HAP-1 (cell line): ENCODE data around the gene TOX2.

Source experiments
- DNase-seq, 2 experiments: peaks; one replicate each; pipeline ENCODE4 v3.0.0-alpha.2; 2016 to 2020; ENCODE audit warnings: low spot score in 2 of 2
- H3K27me3 ChIP-seq: fragments of 250-450 bp; sonication (Bioruptor Pico); 2 replicates; pipeline ENCODE4 v1.5.1; 2020; ENCODE audit warnings: low read depth, mild to moderate bottlenecking, moderate library complexity
- H3K36me3 ChIP-seq: fragments of 250-450 bp; sonication (Bioruptor Pico); replicated peaks from 2 replicates; pipeline ENCODE4 v1.5.1; 2020; ENCODE audit warnings: mild to moderate bottlenecking
- H3K4me1 ChIP-seq: fragments of 250-450 bp; sonication (Bioruptor Pico); 2 replicates; pipeline ENCODE4 v1.5.1; 2020; ENCODE audit warnings: mild to moderate bottlenecking
- H3K4me3 ChIP-seq: fragments of 250-450 bp; sonication (Bioruptor Pico); 2 replicates; pipeline ENCODE4 v1.5.1; 2020; ENCODE audit warnings: mild to moderate bottlenecking, moderate library complexity
- H3K9me3 ChIP-seq: fragments of 250-450 bp; sonication (Bioruptor Pico); 2 replicates; pipeline ENCODE4 v1.5.1; 2020; ENCODE audit warnings: mild to moderate bottlenecking, moderate library complexity
- in situ Hi-C: fragments of 300-500 bp; cut with MboI; formaldehyde crosslinking; loops from 3 replicates; pipeline ENCODE4 v1.14.3; 2020; ENCODE audit warnings: low sequenced_read_pairs, inconsistent platforms, mixed read lengths

Gene TOX2

DNA sequence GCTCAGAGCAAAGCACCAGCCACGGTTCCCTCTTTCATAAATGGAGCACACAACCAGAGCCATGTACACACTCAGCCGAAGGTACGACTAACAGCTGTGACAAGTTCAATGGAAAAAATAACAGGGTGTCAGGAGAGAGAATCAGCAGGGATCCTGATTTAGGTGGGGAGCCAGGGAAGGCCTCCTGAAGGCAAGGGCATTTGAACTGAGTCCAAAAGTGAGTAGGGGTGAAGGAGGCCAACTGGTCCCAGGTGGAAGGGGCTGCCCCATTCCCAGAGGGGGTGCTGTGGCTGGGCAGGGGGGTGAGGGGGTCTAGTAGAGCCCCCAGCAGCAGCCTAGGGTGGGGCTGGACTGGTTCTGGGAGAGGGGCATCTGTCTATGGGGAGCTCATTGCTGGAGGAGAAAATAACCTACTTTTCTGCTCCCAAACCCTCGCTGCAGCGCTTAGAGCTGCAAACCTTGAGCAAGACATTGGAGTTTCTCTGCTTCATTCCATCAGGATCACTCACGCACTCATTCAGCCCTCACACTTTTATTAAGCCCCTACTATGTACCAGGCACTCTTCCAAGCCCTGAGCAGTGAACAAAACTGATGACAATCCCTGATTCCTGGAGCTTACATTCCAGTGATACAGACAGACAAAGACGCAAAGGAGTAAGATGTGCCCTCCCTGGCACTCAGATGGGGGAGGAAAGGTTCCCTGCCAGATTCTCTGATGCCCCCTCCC, 113.5 kb downstream of the TOX2 start:
- Histone ChIP-seq H3K4me1 (no peaks in the 10 kb centered on the region), H3K9me3 (no peaks in the 10 kb centered on the region), H3K4me3 (no peak overlapping the region), H3K27me3 (no peaks in the 10 kb centered on the region), H3K36me3 (no peaks in the 10 kb centered on the region)
- no peak for DNase-seq
- in situ Hi-C loops: no loop called here

DNA sequence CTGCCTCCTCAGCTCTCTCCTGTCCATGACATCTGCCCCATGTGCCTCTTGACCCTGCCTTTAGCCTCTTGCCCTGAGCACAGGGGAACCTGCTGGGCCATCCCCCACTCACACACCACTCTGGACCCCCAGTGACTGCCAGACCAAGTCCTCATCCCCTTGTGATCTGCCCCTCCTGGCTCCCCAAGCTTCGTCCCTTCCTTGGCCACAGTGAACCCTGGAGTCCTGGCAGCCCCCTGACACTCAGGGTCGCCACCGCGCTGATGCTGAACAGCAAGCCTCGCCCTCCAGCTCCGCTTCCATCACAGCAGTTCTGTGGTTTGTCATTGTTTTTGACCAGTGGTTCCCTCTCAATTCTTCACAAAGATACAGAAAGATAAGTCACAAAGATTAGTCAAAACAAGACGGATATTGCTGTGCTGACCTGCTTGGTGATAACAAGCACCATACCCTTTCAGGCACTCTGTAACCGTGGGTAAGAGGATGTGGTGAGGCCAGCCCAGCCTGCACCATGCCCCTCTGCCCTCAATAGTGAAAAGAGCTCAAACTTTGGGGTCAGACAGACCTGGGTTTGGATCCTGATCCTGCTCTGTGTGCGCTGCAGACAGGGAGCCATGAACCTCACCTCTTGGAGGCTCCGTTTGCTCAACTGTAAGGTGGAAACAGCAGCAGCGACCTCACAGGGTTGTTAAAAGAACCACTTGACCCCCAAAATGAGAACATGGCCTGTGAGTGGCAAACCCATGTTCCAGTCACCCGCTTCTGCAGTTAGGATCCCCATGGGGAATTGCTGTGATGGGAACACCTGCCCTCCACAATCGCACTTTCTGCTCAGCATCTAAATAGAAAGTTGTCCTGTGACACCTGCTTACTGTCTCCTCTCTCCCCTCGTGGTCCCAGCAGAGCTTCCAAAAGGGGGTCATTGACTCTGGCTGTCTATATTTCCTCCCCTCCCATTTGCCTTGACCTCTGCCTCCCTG, 114.5 kb downstream of the TOX2 start:
- Histone ChIP-seq H3K4me3 (no peak overlapping the region), H3K36me3 (no peaks in the 10 kb centered on the region), H3K9me3 (no peaks in the 10 kb centered on the region), H3K27me3 (no peaks in the 10 kb centered on the region), H3K4me1 (no peaks in the 10 kb centered on the region)
- in situ Hi-C loops: no loop called here
- DNase-seq: no peak

DNA sequence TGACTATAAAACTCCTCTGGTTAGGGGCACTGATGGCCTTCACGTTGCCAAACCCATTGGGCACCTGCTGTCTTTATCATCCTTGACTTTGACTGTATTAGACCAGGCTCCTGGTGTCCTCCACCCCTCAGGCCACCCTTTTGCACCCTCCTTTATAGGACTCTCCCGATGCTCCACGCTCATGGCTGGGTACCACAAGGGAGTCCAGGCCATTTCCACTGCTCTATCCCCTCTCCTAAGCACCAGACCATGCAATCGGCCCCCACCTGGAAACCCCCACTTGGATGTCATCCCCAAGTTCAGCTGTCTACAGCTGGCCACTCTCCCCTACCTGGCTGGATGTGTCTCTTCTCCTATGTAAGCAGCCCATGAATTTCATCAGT, 115.2 kb downstream of the TOX2 start:
- Histone ChIP-seq H3K27me3 (no peaks in the 10 kb centered on the region), H3K36me3 (no peaks in the 10 kb centered on the region), H3K9me3 (no peaks in the 10 kb centered on the region), H3K4me3 (no peak overlapping the region), H3K4me1 (no peaks in the 10 kb centered on the region)
- no peak for DNase-seq
- in situ Hi-C loops: no loop called here

DNA sequence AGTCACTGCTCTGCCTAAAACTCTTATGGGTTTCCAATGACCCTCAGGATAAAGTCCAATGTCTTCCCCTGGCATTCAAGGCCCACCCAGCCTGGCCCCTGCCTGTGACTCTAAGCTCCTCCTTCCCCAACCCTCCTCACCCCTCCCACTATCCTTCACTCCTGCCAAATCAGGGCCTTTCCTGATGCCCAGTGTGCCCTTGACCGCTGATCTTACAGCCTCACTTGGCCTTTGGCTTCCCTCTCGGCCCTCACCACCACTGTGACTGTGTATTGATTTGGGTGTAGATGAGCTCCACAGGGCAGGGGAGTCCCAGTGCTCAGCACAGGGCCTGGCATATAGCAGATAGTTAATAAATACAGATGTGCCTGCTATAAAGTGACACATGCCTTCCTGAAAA, 115.7 kb downstream of the TOX2 start:
- no peak for DNase-seq
- Histone ChIP-seq H3K4me1 (no peaks in the 10 kb centered on the region), H3K4me3 (no peak overlapping the region), H3K36me3 (no peaks in the 10 kb centered on the region), H3K9me3 (no peaks in the 10 kb centered on the region), H3K27me3 (no peaks in the 10 kb centered on the region)
- in situ Hi-C loops: no loop called here

DNA sequence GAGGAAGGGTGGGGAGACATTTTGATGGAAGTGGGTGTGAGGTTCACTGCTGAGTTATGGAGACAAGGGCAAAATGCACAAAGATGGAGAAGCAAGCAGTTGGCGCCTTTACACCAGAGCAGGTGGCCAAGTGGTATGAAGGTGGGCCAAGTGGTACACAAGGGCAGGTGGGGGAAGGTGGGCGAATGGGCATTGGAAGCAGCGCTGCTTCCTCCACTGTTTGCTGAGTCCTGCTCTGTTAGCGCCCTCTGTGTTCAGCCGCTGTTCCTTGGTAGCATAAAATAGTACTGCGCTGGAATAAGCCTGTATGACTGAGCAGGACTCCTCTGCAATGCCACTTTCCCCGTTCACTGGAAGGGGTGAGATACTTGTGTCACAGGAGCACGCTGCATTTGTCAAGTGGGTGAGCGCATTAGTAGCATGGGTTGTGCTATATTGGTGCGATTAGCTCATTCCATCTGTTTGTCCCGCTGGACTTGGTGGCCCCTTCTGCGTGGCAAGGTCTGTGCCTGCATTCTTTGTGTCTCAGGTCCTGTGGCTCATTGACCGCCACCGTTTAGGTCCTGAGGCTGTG, 116.4 kb downstream of the TOX2 start:
- in situ Hi-C loops: no loop called here
- Histone ChIP-seq H3K9me3 (no peaks in the 10 kb centered on the region), H3K4me1 (no peaks in the 10 kb centered on the region), H3K27me3 (no peaks in the 10 kb centered on the region), H3K4me3 (no peak overlapping the region), H3K36me3 (no peaks in the 10 kb centered on the region)
- no peak for DNase-seq

DNA sequence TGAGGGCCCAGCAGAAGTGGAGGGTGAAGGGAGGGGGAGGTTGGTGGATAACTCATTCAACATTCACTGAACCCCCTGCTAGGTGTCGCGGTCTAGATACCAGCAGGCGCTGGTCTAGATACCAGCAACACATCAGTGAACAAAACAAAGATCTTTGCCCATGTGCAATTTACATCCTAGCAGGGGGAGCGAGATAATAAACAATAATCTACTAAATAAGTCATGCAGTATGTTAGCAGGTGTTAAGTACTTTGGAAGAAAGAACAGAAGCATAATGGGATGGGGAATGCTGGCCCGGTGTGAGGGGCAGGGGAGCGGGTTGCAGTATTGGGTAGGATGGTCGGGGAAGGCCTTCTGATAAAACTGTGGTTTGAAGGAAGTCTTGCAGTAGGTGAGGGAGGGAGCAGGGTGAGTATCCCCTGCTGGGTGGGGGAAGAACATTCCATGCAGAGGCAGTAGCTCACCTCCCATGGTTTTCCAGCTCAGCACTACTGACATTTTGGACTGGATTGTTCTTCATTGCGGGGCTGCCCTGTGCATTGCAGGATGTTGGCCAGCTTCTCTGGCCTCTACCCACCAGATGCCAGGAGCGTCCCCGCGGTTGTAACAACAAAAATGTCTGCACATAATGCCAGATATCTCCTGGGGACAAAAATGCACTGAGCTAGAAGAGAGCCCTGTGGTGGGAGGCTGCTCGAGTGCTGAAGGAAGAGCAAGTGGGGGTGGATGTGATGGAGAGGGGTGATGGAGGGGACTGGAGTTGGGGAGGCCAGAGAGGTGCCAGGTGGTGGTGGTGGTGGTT, 117.3 kb downstream of the TOX2 start:
- Histone ChIP-seq H3K4me3 (no peak overlapping the region), H3K27me3 (no peaks in the 10 kb centered on the region), H3K36me3 (no peaks in the 10 kb centered on the region), H3K9me3 (no peaks in the 10 kb centered on the region), H3K4me1 (no peaks in the 10 kb centered on the region)
- in situ Hi-C loops: no loop called here
- no peak for DNase-seq

DNA sequence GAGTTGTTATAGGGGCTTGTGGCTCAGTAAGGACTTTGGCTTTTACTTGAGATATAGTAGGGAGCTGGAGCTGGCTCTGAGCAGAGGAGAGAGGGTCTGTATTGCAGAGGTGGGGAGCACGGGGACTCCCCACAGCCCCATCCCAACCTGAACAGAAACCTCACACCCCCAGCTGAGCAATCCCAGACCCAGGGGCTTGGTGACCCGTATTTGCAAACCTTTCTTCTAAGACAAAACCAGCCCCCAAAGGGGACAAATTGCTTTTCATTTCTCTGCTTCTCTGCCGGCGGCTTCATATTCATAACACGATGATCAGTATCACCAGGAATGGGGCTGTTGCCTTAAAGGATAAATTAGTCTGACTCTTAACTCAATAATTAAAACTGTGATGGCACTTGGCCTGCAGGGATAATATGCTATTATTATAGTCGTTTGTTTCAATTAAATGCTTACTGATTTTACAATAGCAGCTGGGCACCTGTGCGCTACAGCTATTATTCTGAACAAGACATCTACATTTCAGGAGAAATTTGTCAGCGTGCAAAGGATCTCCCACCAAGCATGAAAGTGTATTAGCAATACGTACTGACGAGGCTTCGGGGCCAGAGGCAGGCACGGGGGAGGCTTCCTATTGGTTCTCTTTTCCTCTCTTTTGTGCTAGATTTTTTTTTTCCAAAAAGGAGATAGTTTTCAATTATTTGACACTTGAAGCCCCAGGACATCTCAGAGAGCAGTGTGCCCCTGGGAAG, 118.1 kb downstream of the TOX2 start:
- in situ Hi-C loops: no loop called here

GRCh38 chr20:44033344-44033743, 118.7 kb downstream of the TOX2 start:
- in situ Hi-C loops: no loop called here
- H3K27me3 ChIP-seq: no peaks in the 10 kb centered on the region
- H3K36me3 ChIP-seq: no peaks in the 10 kb centered on the region
- no peaks in the 10 kb centered on the region for H3K4me1 ChIP-seq
- H3K4me3 ChIP-seq: no peak overlapping the region
- no peaks in the 10 kb centered on the region for H3K9me3 ChIP-seq
- DNase-seq: no peak

More for the DNA sequence above, 118.1 kb downstream of the TOX2 start:
- Histone ChIP-seq H3K9me3 (no peaks in the 10 kb centered on the region), H3K27me3 (no peaks in the 10 kb centered on the region), H3K4me1 (no peaks in the 10 kb centered on the region), H3K36me3 (no peaks in the 10 kb centered on the region), H3K4me3 (no peak overlapping the region)
- no peak for DNase-seq

DNA sequence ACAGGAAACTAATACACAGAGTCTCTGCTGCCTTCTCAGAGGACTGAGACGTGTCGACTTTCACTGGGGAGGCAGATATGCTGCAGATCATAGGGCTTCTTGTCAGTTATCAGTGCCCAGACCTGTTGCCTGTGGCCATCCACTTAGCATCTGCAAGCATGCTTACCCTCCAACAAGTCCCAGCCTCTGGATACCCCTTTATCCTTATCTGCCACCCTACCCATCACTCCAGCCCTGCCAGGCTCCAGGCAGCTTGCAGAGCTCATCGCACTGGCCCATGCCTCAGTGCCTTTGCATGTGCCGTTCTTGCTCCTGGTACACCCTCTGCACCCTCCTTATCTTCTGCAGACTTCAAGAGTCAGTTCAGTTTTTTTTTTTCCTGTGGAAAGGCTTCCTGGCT, 119.2 kb downstream of the TOX2 start:
- H3K36me3 ChIP-seq: no peaks in the 10 kb centered on the region
- no peaks in the 10 kb centered on the region for H3K27me3 ChIP-seq
- H3K4me3 ChIP-seq: no peak overlapping the region
- in situ Hi-C loops: no loop called here
- H3K9me3 ChIP-seq: no peaks in the 10 kb centered on the region
- H3K4me1 ChIP-seq: no peaks in the 10 kb centered on the region
- DNase-seq: no peak

DNA sequence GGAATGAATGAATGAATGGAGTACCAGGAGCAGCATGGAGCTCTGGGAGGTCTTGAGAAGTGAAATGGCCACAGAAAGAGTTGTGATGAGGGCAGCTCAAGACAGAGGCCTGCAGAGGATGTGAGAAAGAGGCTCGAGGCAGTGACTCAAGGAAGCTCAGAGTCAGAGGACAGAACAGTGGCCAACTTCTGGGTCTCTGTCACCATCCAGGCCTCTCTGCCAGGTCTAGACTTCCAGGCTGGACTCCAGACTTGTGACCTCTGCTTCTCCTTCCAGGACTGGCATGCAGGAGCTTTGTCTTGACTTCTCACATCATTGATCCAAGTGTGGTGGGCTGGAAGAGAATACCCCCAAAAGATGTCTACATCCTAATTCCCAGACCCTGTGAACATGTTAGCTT, 119.8 kb downstream of the TOX2 start:
- no peaks in the 10 kb centered on the region for H3K27me3 ChIP-seq
- no peaks in the 10 kb centered on the region for H3K36me3 ChIP-seq
- no peaks in the 10 kb centered on the region for H3K4me1 ChIP-seq
- no peak overlapping the region for H3K4me3 ChIP-seq
- DNase-seq: no peak
- in situ Hi-C loops: no loop called here
- no peaks in the 10 kb centered on the region for H3K9me3 ChIP-seq

DNA sequence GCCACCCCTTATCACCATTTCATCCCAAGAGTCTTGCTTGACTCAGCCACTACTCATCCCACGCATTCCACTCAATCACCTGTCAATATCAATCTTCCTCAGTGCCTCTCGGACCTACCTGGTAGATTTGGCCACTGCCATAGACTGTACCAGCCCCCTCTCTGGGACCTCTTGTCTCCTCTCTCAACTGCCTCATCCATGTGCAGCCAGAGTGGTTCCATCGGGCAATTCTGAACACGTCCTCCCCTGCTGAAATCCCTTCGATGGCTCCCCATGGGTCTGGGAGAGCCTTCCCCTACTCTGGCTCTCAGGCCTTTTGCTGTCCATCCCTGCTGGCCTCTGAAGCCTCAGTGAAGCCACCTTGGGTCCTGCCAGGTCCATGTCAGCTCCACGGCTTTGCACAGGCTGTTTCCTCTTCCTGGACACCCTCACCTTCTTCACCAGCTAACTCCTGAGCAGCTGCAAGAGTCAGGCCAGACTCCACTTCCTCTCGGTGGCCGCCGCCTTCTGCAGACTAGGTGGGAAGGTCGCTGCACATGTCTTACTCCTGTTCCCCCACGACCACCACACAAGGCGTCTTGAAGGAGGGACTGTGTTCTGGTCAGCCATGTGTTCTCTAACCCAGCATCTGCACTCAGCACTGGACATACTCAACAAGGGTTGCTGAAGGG, 120.4 kb downstream of the TOX2 start:
- Histone ChIP-seq H3K36me3 (no peaks in the 10 kb centered on the region), H3K4me1 (no peaks in the 10 kb centered on the region), H3K9me3 (no peaks in the 10 kb centered on the region), H3K27me3 (no peaks in the 10 kb centered on the region), H3K4me3 (no peak overlapping the region)
- in situ Hi-C loops: no loop called here
- no peak for DNase-seq

- no peaks in the 10 kb centered on the region for H3K36me3 ChIP-seq
- no peaks in the 10 kb centered on the region for H3K27me3 ChIP-seq
- no peaks in the 10 kb centered on the region for H3K9me3 ChIP-seq
- no peaks in the 10 kb centered on the region for H3K4me1 ChIP-seq
- no peak overlapping the region for H3K4me3 ChIP-seq
- in situ Hi-C loops: no loop called here
- no peak for DNase-seq
Observed at GRCh38 chr20:44035924-44036323, 121.3 kb downstream of the TOX2 start.
